GM06990 (cell line): ENCODE results near the gene UBXN11.

ENCODE experiments used
- DNase-seq: peaks from one replicate; pipeline ENCODE4 v3.0.0-alpha.2; 2011; ENCODE audit not compliant: insufficient read length; ENCODE audit errors: extremely low read depth
- H3K27me3 ChIP-seq: replicated peaks from 2 replicates; pipeline ENCODE4 v1.6.0; 2011; ENCODE audit warnings: low read length; ENCODE audit not compliant: control insufficient read depth, insufficient read depth
- H3K36me3 ChIP-seq: 2 replicates; pipeline ENCODE4 v1.5.1; 2011; ENCODE audit warnings: low read length; ENCODE audit not compliant: control insufficient read depth, insufficient read depth
- H3K4me3 ChIP-seq: replicated peaks from 2 replicates; pipeline ENCODE4 v1.5.1; 2011; ENCODE audit warnings: low read depth, mild to moderate bottlenecking, control low read depth, low read length
- CTCF ChIP-seq: IDR thresholded peaks from 2 replicates; pipeline ENCODE4 v1.5.1; 2011; ENCODE audit warnings: low read length, control low read depth, mild to moderate bottlenecking, inconsistent platforms; ENCODE audit not compliant: insufficient read depth, poor library complexity, severe bottlenecking

The UBXN11 gene

GRCh38 chr1:26322042-26322331, 15.6 kb upstream of the UBXN11 start:
- H3K36me3 ChIP-seq = peaks cover 21% of the 10 kb centered on the region
- no peak for DNase-seq
- H3K27me3 ChIP-seq = no peaks in the 10 kb centered on the region
- no peak overlapping the region for H3K4me3 ChIP-seq
- no peak for TF ChIP-seq CTCF

GRCh38 chr1:26321315-26322041, 15.0 kb upstream of the UBXN11 start:
- peak; percentile 89 for TF ChIP-seq CTCF
- peak; percentile 74 for DNase-seq
- Histone ChIP-seq H3K27me3 (no peaks in the 10 kb centered on the region), H3K4me3 (no peak overlapping the region), H3K36me3 (peaks cover 21% of the 10 kb centered on the region)

- DNase-seq = no peak
- no peaks in the 10 kb centered on the region for H3K27me3 ChIP-seq
- H3K36me3 ChIP-seq = peaks cover 21% of the 10 kb centered on the region
- TF ChIP-seq CTCF = no peak
- no peak overlapping the region for H3K4me3 ChIP-seq
Observed at GRCh38 chr1:26320896-26321295, 14.5 kb upstream of the UBXN11 start.

GRCh38 chr1:26318338-26319064, 12.1 kb upstream of the UBXN11 start:
- DNase-seq = peak; percentile 50
- Histone ChIP-seq H3K4me3 (peak overlapping the region; percentile 76), H3K36me3 (peaks cover 16% of the 10 kb centered on the region), H3K27me3 (no peaks in the 10 kb centered on the region)
- no peak for TF ChIP-seq CTCF

- H3K4me3 ChIP-seq = peak within 1 kb of the TSS; percentile 76
- DNase-seq = peak; percentile 63
- peaks cover 16% of the 10 kb centered on the region for H3K36me3 ChIP-seq
- no peaks in the 10 kb centered on the region for H3K27me3 ChIP-seq
- no peak for TF ChIP-seq CTCF
Observed at GRCh38 chr1:26317612-26318337, 11.3 kb upstream of the UBXN11 start, which contains the start of gene CD52. Gene CD52, plus strand, starts transcription at chr1:26317958. Its CDS starts 60 bp downstream, at chr1:26318018.
